Stimulated activated CD8-positive, alpha-beta memory T cell treated with anti-CD3 and anti-CD28 coated beads, Interleukin-7, amount 100 ng/mL, for 4 hours (primary cell): ENCODE measurements around the gene SERINC5.

Experiments
- DNase-seq, 2 donors: peaks; one replicate each; pipeline ENCODE4 v3.0.0-alpha.2; 2020; ENCODE audit warnings: low read depth in 2 of 2

Gene SERINC5

DNA sequence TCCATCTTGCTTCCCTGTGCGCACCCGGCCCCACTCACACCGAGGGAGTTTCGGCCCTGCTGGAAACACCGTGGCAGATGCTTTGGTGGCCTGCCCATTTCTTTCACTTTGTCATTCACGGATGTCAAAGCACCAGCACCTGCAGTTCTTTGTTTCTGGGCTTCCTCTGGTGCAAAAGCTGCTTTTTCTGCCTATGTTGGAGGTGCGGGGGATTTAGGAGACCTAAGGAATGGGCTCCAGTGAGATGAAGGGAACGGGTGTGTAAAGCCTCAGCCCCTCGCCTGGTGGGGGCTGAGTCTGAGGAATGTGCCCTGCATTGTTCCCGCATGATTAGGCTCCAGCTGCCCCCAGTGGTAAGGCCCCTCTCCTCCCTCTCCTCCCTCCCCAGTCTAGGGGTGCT, 158.4 kb downstream of the SERINC5 start:
- no peak for DNase-seq

DNA sequence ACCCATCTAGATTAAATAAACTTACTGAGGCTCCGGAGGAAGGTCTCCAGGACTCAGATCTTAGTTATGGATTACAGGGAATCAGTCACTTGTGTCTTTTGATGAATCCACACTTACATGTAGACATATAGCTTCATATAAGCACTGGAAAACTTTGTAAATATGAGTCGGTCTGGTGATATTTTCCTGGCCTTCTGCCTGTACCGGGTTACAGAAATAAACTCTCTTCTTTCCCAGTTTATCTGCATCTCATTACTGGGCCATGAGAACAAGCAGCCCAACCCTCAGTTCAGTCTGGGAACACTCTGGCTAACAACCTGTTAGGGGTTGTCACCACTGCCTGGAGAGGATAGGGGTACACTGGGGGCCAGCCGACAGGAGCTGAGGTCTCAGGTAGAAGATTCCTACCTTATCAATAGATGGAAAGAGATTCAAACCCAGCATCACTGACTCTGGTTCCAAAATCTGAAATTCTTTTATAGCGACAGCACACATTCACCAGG, 161.6 kb downstream of the SERINC5 start:
- DNase-seq, result no peak

DNA sequence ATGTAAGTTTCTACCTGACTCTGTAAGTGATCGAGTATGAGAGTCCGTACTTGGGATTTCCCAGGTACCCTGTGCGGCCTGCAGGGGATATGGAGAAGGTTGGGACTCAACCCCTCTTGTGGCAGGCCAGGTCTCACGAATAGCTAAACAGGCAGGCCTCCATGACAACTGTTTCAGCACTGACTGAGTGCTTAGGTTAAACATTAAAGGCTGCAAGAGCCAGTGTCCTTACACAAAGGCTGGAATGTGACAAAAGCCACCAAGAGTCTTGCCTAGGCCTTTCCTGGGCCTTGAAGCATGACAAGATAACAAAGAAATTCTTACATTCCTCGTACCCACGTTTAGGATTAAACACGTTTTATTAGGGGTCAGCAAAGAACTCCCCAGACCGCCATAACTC, 162.1 kb downstream of the SERINC5 start:
- DNase-seq, result no peak

DNA sequence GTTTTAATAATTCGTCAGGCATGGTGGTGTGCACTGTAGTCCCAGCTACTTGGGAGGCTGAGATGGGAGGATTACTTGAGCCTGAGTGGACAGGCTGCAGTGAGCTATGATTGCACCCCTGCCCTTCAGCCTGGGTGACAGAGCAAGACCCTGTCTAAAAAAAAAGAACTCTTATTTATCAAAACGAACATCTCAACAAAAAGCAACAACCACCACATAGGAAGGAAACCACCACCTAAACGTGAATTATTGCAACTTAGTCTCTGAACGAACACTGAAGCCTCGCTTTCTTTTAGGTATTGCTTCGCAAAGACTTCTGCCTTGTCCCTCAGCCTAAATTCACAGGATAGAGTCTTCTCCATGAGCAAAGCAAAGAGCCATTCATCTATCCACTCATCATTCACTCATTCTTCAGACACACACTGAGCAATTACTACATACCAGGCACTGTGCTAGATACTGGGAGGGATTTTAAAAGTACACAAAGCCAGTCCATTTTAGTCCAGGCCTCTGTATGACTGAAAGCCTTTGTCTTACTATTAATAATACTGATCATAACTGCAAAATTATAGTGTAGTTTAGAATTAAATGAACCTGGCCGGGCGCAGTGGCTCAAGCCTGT, 163.3 kb downstream of the SERINC5 start:
- DNase-seq, result no peak

DNA sequence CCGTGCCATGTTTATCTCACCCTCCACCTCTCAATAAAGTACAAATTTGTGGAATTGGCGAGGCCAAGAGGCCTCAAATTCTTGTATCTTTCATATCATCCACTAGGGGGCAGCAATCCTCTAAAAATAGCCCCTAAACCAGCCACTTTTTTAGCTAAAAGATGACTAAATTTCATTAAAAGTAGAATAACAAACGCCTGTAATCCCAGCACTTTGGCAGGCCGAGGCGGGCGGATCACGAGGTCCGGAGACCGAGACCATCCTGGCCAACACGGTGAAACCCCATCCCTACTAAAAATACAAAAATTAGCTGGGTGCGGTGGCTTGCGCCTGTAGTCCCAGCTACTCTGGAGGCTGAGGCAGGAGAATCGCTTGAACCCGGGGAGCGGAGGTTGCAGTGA, 164.1 kb downstream of the SERINC5 start:
- DNase-seq, result peak in 1 of 2 donors; percentile 18

DNA sequence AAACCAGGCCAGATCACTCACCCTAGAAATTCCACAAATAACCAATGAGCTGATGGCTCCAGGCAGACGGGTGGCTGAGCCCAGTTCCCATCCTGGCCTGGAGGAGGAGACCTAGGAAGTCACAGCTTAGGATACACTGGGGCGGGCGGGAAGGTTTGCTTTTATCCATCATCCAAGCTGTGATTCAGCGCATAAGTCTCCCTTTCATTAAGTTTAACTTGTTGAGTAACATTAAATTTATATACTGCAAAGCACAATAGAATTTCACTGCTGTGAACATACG, 165.0 kb downstream of the SERINC5 start:
- no peak for DNase-seq

DNA sequence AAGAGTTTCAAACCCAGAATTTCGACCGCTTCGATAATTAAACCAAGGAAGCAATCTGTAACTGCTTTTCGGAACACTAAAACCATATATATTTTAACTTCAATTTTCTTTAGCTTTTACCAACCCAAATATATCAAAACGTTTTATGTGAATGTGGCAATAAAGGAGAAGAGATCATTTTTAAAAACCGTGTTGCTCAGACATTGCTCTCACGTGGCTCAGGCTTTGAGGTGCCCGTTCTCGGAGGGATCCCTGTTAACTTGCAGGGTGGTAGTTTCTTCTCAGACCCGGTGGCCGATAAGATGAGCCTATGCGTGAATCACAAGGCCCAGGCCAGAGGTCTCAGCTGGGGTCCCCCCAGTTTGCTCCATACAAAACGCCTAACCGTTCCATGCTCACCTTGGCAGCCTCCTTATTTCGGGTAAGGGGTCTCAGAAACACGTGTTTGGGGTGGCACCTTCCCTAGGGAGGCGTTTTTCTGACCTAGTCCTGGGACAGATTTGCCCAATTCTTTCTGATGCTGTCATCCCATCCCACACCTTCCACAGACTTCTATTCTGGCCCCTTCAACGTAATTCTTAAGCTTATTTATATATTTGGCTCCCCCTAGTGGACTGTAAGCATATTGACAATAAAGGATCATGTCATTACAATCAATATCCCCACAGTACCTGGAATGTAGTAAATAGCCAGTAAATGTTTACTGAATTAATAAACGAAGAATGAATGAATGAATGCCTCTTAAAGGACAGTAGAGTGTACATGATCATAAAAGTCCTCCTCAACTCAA, 172.6 kb downstream of the SERINC5 start:
- peak in 1 of 2 donors; percentile 2 for DNase-seq

DNA sequence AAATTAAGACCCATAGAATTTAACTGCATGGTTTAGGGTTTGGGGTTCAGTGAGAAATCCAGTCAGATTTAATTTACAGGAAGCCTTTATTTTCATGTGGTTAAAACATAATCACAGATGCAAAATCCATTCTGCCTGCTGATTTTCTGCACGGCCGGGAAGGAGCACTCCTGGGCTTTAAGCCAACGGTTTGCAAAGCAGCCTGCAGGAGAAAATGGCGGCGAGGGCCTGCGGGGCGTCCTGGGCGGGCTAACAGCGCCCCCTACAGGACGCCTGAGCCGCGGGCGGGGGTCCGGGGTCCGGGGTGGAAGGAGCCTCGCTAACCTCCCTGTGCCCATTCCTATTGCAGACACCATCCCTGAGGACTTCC, 173.1 kb downstream of the SERINC5 start:
- DNase-seq, result peak in 1 of 2 donors; percentile 20

DNA sequence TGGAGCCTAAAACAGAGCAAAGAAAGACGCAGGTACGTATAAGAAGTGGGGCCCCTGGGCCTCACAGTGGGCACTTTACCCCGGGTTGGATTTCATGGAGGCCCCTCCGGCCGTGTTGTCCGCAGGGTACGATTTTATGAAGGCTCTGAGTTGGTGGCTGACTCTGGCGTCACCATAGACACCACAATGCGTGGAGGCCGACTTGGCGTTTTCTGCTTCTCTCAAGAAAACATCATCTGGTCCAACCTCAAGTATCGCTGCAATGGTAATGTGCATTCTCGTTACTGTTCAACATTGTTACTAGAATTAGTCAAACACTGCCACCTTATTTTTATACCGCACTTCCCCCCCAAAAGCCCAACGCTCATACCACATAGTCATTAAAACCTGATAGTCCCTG, 173.6 kb downstream of the SERINC5 start:
- no peak for DNase-seq

DNA sequence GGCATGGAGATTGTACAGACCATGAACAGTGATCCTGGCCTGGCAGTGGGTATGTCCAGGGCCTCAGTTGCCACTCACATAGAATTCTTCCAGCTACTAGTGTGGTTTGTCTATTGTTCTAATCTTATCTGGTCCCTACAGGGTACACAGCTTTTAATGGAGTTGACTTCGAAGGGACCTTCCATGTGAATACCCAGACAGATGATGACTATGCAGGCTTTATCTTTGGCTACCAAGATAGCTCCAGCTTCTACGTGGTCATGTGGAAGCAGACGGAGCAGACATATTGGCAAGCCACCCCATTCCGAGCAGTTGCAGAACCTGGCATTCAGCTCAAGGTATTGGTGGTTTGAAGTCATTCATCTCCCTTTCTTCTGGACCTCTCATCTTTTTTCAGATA, 176.9 kb downstream of the SERINC5 start:
- no peak for DNase-seq

DNA sequence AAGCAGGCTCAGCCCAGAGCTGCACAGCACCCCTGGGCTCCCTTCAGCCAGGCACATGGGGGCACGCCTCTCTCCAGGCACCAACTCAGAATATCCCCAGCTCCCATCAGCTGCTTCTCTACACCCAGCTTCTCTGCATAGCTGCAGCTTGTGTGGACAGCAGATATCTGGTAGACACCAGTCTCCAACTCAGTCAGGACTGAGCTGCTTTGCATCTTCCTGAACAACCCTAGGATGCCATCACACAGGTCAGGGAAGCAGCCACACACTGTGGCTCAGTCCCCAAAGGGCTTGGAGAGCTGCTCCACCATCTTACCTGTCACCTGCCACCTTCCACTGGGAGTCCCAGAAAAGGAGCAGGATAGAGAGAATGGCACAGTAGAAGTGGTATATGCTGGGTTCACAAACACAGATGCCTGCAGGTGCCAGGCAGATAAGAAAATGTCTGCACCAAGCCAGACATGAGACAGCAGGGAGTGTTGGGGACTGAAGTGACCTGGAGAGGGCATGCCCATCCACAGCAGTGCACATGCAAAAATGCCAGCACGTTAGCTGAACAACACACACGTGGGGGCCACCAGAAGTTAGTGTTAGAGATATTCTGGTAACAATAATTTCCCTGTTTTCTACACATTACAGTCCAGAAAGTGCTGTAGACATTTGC, 178.7 kb downstream of the SERINC5 start:
- DNase-seq, result no peak

DNA sequence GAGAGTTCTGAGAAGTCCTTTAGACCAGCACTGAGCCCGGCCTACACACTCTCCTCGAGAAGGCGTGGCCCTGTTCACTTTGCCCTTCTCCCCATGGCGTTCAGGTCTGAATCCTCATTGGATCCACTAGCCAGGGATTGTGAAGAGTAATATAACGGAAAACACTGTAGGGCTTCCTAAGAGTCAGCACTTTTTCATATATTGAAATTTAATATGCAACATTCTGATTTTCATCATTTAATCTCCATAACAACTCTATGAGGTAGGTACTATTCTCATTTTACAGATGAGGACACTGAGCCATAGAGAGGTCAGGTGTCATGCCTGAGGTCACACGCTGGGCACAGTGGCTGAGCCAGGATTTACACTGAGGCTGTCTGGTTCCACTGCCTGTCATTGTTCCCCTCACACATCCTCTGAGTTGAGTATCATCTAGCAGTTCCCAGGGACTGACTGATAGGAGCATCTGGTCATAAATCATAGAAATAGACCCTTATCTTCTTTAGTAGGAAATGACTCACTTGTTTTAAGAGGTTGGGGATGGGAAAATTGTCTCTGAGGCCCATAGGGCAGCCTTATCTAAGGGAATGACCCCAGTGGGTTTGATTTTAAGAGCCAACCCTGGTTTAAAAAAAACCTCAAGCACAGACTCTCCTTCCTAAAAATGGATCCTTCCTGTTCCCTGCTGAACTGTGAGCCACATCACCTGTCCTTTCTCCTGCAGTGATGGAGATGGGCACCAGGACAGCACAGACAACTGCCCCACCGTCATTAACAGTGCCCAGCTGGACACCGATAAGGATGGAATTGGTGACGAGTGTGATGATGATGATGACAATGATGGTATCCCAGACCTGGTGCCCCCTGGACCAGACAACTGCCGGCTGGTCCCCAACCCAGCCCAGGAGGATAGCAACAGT, 179.5 kb downstream of the SERINC5 start:
- no peak for DNase-seq

DNA sequence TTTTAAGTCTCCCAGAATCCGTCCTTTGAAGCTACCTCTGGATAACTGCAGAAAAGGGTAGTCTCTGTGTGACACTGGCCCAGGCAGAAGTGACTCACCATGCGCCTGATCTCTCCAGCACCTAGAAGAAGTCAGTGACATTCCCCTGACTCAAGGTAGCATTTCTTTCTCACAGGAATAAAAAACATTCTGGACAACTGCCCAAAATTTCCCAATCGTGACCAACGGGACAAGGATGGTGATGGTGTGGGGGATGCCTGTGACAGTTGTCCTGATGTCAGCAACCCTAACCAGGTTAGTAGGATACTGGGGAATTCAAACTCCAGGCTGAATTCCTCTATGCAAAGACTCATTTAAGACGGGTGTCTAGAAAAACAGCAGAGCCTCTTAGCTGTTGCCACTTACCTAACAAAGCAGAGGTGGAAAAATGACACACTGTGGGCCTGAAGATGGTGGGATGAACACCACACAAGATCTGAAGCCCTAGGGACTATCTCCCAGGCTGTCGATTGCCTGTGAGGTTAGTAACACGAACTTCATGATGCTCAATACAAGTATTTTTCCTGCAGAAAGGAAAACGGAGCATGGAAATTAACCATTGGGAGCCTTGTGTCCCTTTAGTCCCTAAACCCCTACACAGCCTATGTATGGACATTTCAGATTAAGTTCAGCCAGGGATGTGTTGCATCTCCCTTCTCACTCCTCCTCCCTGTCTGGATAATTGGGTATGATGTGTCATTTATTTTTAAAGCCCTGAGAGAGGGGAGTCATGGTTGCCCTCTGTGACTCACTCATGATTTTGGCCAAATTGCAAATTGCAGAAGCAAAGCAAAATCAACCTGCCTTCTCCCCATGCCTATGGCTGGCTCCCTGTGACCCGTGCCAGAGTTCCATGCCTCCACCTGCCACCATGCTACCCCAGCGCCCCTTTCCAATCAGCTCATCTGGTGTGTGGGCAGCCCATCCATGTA, 183.5 kb downstream of the SERINC5 start:
- no peak for DNase-seq

DNA sequence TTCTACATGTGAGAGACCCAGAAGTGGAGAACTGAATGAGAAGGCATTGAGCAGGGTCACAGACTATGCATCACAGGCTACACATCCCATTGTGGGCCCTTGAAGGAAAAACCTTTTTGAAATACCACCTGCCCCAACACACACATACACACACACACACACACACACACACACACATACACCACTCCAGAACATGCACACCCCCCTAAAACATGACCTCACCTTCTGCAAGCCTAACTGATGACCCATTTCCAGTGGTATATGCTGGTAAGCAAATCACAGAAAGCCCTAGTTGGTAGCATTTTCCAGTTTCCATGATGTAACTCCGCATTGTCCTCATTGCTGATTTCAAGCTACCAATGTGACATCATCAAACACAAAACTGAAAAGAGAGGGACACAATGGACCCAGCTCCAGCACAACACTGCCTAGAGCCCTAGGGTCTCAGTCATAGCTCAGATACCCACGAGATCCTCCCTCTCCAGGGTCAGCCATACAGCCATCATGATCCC, 184.3 kb downstream of the SERINC5 start:
- DNase-seq, result no peak

DNA sequence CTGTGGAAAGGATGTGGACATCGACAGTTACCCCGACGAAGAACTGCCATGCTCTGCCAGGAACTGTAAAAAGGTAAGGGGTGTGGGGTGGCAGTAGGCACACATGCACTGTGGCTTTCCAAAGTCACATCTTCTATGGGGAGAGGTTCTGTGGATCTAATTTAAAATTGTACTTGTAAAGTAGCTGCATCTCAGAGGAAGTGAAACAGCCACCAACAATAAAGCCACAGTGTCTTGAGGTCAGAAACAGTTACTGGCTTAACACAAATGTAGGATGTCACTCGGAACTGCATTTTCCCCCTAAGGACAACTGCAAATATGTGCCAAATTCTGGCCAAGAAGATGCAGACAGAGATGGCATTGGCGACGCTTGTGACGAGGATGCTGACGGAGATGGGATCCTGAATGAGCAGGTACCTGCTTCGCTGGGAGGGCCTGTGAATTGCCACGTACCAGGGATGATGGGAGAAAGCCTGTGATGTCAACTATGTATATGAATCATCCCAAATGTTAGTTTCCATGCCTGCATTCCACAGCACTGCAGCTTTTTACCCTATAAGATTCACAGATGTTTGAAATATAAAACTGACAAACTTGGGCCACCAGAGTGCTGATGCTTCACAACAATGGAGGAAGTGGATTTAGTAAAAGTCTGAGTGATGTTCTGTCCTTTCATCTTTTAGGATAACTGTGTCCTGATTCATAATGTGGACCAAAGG, 185.4 kb downstream of the SERINC5 start:
- no peak for DNase-seq

DNA sequence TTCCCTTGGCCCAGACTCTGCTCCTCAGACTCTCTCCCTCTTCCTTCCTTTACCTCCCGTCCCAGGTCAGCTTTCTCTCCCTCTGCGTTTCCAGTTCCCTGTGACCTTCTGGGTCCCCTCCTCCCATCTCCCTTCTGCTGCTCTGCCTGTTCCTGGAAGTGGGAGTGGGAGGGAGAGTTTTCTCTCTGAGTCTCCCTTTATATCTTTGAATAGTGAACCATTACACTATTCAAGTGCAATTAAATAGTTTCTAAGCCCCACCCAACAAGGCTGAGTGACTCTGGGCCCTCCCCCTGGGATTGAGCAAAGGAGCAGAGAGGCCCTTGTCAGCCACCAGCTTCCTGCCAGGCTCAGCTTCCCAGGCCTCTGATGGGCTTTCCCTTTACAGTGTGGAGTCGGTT, 185.9 kb downstream of the SERINC5 start:
- DNase-seq, result no peak

DNA sequence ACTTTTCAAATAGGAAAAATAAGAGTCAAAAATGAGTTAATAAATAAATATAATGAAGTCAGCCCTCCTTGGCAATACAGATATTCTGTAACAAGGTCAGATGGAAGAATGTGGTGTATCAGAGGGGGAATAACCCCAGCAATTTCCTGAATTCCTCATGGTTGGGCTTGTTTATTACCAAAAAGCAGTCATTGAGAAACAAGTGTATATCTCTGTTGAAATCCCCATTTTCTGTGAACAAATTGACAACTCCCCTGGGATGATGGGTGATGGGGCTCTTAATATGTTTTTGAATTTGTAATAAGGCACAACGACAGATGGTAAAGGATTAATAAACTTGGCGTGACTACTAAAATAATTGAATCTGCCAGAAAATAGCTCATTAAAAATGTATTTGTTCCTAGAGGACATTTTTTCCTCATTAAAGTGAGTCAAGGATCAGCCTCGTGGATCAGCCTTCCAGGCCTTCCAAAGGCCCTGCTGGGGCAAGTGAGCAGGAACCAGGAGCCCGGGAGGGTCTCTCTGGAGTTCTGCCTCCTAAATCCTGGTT, 186.5 kb downstream of the SERINC5 start:
- no peak for DNase-seq

DNA sequence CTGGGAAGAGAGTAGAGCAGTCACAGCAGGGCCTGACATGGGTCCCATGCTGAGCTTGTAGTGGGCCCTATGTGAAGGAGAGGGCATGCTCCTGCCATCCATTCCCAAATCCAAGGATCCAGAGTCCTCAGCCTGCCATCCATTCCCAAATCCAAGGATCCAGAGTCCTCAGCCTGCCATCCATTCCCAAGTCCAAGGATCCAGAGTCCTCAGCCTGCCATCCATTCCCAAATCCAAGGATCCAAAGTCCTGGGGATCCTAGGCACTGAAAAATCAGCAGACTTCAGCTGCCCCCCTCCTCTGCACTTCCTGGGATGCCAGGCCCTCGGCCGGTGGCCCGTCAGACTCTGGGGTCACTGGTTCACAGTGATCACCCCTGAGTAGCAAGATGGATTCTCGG, 187.1 kb downstream of the SERINC5 start:
- DNase-seq, result no peak

DNA sequence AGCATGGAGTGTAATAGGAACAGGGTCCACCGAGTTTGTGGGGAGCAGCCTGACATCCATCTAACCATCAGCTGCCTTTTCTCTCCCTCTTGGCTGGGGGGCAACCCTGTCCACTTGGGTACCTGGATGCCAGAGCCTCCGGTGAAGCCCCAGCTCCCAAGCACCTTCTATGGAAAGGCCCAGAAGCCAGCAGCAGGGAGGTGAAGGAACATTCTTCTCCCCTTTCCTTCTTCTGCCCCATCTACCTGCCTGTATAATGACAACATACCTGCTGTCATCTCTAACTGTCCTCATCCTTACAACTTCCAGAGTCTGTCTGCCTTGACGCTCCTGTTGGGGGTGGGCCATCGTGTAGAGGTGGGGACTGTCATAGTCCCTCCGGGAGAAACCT, 187.6 kb downstream of the SERINC5 start:
- DNase-seq, result no peak
